ENCODE data around the gene SIRT7. TPM values are rescaled to one million over a fixed set of nuclear protein-coding genes. Genes with fewer than 3 reads are reported as not detected.

Gene SIRT7
- polyA plus RNA-seq, 1 of the 3 experiments (the other 2 are of a cell fraction): 32.6 TPM

DNA sequence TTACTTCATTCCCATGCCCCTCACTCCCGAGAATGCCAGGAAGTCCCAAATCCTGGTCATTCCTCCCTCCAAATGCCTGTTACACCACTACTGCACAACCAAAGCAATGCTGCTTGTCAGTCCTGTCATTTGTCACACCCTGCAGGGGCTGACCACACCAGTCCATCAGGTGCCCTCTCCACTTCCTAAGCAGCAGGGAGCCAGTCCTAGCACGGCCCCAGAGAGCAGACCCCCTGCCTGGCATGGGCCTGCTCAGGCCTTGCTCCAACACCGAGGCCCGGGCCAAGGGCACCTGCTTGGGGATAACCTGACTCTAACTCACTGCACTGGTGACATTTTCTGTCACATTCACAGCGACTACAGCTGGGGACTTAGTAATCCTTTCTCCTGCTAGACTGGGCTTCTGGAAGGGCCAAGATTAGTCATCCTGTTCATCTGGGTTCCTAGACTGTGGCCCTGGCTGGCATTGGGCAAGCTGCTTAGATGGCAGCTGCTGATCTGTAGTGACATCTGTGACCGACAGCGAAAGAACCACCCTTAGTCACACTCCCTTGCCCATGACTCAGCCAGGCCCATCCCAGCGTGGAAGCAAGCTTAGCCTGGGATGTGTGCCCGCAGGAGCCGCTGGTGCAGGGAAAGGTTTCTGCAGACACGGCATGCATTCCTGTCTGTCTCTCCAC is 32.0 kb downstream of the SIRT7 start (continued):
- TF ChIP-seq, protein P1, sequence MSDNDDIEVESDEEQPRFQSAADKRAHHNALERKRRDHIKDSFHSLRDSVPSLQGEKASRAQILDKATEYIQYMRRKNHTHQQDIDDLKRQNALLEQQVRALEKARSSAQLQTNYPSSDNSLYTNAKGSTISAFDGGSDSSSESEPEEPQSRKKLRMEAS (IDR thresholded peaks at IDR 0.05; ENCODE audit: low read depth): 0 out of 2 replicates have a peak, but pooled peaks have one; percentile 19

DNA sequence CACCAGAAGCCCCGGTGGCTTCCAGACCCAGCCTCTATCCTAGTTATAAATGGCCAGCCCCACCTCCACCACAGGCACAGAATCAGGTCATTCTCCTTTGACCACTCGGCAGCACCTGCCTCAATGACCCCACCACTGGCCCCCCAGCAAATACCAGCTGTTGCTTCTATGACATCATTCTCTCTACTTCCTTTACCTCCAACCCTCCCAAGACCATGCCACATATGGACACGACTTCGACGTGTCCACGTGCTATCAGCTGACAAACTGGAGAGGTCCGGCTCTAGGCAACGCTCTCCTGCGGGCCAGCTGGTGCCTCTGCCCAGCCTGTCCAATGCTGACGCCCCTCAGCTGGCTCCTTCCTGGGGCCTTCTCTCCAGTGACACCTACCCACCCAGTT is 32.5 kb downstream of the SIRT7 start:
- POLR2A ChIA-PET: interaction anchor here (1.5 kb wide), 1 partner anchor 20 kb away, joined by 5 read pairs; no protein-coding TSS in a partner anchor

DNA sequence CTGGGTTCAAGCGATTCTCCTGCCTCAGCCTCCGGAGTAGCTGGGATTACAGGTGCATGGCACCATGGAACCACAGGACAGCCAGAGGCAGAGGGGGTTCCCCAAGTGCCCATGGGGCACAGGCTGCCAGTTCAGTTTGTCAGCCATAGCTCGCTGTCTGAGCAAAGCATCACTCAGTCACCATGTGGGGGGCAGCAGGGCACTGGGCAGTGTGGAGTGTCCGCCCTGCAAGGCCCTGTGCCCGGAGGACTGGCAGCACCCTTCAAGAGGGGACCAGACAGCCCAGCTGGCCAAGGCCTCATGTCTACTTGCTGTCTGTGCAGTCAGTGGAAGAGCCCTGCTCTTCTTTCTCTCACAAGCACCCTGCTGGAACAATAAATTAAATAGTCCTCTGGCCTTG is 33.0 kb downstream of the SIRT7 start:
- Histone ChIP-seq H3K4me2 (no peak overlapping the region), H3K9me2 (no peaks in the 10 kb centered on the region), H3K27me3 (ENCODE audit: insufficient read depth) (no peaks in the 10 kb centered on the region), H3K4me3 (ENCODE audit: low read depth in 2 of 2, low read length in 1 of 2) (no peak overlapping the region), H3K4me1 (ENCODE audit: control insufficient read depth in 1 of 2, insufficient read depth in 2 of 2, low read depth in 1 of 2, low read length in 1 of 2) (peaks cover 6 to 9% of the 10 kb centered on the region in 2 experiments), H3F3A (replicated peaks; ENCODE audit: insufficient read depth) (peaks cover 35% of the 10 kb centered on the region), H4K20me1 (ENCODE audit: insufficient read depth) (peaks cover 23% of the 10 kb centered on the region; the same call in 1 of the 2 replicates), H3K9me3 (no peaks in the 10 kb centered on the region), H3K9ac (no peak overlapping the region), H3K79me2 (ENCODE audit: insufficient read depth) (peaks cover 53% of the 10 kb centered on the region), H3K27ac (ENCODE audit: low read depth in 2 of 2, low read length in 1 of 2) (no peak overlapping the region), H3K36me3 (replicated peaks in 1 of 2; ENCODE audit: control insufficient read depth in 1 of 2, insufficient read depth in 2 of 2, low read length in 1 of 2) (peaks cover 57 to 68% of the 10 kb centered on the region in 2 experiments), H2AFZ (ENCODE audit: low read depth) (no peak overlapping the region)
- DNase-seq: peak; percentile 23
- POLR2A ChIA-PET: interaction anchor here (0.6 to 1.5 kb wide), 3 partner anchors 12 to 19 kb away, joined by 3 to 5 read pairs (median 5); no protein-coding TSS in a partner anchor
- CTCF ChIA-PET: interaction anchor here (1.3 to 5.7 kb wide), 3 partner anchors 14 to 146 kb away, joined by 3 to 54 read pairs (median 4); partner anchors contain the start of gene ARHGDIA
- 96% methylated on average over 5 of the region's 5 CpGs for WGBS (ENCODE audit: low lambda C conversion rate)
- TF ChIP-seq EP300 (IDR thresholded peaks at IDR 0.05; ENCODE audit: borderline replicate concordance in 1 of 2, low read depth in 1 of 2, low read length in 1 of 2) (no peak), SIN3A (IDR thresholded peaks at IDR 0.05; ENCODE audit: borderline replicate concordance, low read depth, low read length) (no peak), TAF1 (IDR thresholded peaks at IDR 0.05; ENCODE audit: borderline replicate concordance, low read depth, low read length) (no peak), EZH2phosphoT487 (IDR thresholded peaks at IDR 0.05; ENCODE audit: borderline replicate concordance, low read depth) (no peak), JUND (IDR thresholded peaks at IDR 0.05) (no peak)
- TF ChIP-seq, protein P2, sequence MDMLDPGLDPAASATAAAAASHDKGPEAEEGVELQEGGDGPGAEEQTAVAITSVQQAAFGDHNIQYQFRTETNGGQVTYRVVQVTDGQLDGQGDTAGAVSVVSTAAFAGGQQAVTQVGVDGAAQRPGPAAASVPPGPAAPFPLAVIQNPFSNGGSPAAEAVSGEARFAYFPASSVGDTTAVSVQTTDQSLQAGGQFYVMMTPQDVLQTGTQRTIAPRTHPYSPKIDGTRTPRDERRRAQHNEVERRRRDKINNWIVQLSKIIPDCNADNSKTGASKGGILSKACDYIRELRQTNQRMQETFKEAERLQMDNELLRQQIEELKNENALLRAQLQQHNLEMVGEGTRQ (IDR thresholded peaks at IDR 0.05; ENCODE audit: borderline replicate concordance, low read depth, low read length): no peak
- TF ChIP-seq, protein P3, sequence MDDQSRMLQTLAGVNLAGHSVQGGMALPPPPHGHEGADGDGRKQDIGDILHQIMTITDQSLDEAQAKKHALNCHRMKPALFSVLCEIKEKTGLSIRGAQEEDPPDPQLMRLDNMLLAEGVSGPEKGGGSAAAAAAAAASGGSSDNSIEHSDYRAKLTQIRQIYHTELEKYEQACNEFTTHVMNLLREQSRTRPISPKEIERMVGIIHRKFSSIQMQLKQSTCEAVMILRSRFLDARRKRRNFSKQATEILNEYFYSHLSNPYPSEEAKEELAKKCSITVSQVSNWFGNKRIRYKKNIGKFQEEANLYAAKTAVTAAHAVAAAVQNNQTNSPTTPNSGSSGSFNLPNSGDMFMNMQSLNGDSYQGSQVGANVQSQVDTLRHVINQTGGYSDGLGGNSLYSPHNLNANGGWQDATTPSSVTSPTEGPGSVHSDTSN (IDR thresholded peaks at IDR 0.05): no peak
- TF ChIP-seq, protein P4, sequence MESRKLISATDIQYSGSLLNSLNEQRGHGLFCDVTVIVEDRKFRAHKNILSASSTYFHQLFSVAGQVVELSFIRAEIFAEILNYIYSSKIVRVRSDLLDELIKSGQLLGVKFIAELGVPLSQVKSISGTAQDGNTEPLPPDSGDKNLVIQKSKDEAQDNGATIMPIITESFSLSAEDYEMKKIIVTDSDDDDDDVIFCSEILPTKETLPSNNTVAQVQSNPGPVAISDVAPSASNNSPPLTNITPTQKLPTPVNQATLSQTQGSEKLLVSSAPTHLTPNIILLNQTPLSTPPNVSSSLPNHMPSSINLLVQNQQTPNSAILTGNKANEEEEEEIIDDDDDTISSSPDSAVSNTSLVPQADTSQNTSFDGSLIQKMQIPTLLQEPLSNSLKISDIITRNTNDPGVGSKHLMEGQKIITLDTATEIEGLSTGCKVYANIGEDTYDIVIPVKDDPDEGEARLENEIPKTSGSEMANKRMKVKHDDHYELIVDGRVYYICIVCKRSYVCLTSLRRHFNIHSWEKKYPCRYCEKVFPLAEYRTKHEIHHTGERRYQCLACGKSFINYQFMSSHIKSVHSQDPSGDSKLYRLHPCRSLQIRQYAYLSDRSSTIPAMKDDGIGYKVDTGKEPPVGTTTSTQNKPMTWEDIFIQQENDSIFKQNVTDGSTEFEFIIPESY (IDR thresholded peaks at IDR 0.05; ENCODE audit: borderline replicate concordance, low read depth): no peak
- TF ChIP-seq, protein P1 (IDR thresholded peaks at IDR 0.05; ENCODE audit: low read depth): no peak
- TF ChIP-seq, protein P5, sequence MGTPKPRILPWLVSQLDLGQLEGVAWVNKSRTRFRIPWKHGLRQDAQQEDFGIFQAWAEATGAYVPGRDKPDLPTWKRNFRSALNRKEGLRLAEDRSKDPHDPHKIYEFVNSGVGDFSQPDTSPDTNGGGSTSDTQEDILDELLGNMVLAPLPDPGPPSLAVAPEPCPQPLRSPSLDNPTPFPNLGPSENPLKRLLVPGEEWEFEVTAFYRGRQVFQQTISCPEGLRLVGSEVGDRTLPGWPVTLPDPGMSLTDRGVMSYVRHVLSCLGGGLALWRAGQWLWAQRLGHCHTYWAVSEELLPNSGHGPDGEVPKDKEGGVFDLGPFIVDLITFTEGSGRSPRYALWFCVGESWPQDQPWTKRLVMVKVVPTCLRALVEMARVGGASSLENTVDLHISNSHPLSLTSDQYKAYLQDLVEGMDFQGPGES (IDR thresholded peaks at IDR 0.05; ENCODE audit: low read depth, low read length): no peak

More for the DNA sequence above, 32.5 kb downstream of the SIRT7 start:
- peak; percentile 23 for DNase-seq
- no peak overlapping the region for H2AFZ ChIP-seq (ENCODE audit: low read depth)
- H3K9ac ChIP-seq: no peak overlapping the region
- peak overlapping the region in 1 of 2 experiments; percentile 16; a peak in 1 of 4 replicates for H3K27ac ChIP-seq (ENCODE audit: low read depth in 2 of 2, low read length in 1 of 2)
- CTCF ChIA-PET: interaction anchor here (1.3 to 5.7 kb wide), 2 partner anchors 14 to 145 kb away, joined by 3 to 54 read pairs; partner anchors contain the start of gene ARHGDIA
- peaks cover 11 to 14% of the 10 kb centered on the region in 2 experiments for H3K4me1 ChIP-seq (ENCODE audit: control insufficient read depth in 1 of 2, insufficient read depth in 2 of 2, low read depth in 1 of 2, low read length in 1 of 2)
- no peak overlapping the region for H3K4me3 ChIP-seq (ENCODE audit: low read depth in 2 of 2, low read length in 1 of 2)
- H3K9me3 ChIP-seq: no peaks in the 10 kb centered on the region
- no peaks in the 10 kb centered on the region for H3K9me2 ChIP-seq
- no peak for TF ChIP-seq NRF1 (IDR thresholded peaks at IDR 0.05; ENCODE audit: low read depth, low read length)
- no peak for TF ChIP-seq SMC3 (IDR thresholded peaks at IDR 0.05; ENCODE audit: low read depth, low read length)
- H3K79me2 ChIP-seq (ENCODE audit: insufficient read depth): peaks cover 58% of the 10 kb centered on the region
- no peak overlapping the region for H3K4me2 ChIP-seq
- H3F3A ChIP-seq (replicated peaks; ENCODE audit: insufficient read depth): peaks cover 31% of the 10 kb centered on the region
- 92% methylated on average over 10 of the region's 10 CpGs for WGBS (ENCODE audit: low lambda C conversion rate)
- peaks cover 23% of the 10 kb centered on the region; the same call in 1 of the 2 replicates for H4K20me1 ChIP-seq (ENCODE audit: insufficient read depth)
- H3K27me3 ChIP-seq (ENCODE audit: insufficient read depth): no peaks in the 10 kb centered on the region
- H3K36me3 ChIP-seq (replicated peaks in 1 of 2; ENCODE audit: control insufficient read depth in 1 of 2, insufficient read depth in 2 of 2, low read length in 1 of 2): peaks cover 61 to 70% of the 10 kb centered on the region in 2 experiments
